Gastrocnemius medialis (tissue), 4 donors: ENCODE measurements around the gene ICAM4. TPM values are rescaled to one million over a fixed set of nuclear protein-coding genes. Genes with fewer than 3 reads are reported as not detected.
"Not testable (repeated sequence)": the region's sequence is repeated elsewhere in the genome, so short reads cannot be mapped to it uniquely, and the experiment has no call there.

Experiments
- ATAC-seq, 2 donors: fragments of 150-250 bp; one replicate each; pipeline ENCODE4 v1.9.1; 2016
- DNase-seq, 2 donors: peaks; one replicate each; pipeline ENCODE4 v3.0.0-alpha.2; 2019
- H3K27ac ChIP-seq, 4 donors: fragments of 200-600 bp; sonication (generic); 1 replicate in 1 of 4; 2 replicates in 3 of 4; pipeline ENCODE4 v1.5.1; 2016 to 2018; ENCODE audit warnings: mild to moderate bottlenecking in 2 of 4, moderate library complexity in 1 of 4
- H3K27me3 ChIP-seq, 3 donors: fragments of 200-600 bp; sonication (generic) in 2 of 3; 1 replicate in 1 of 3; 2 replicates in 2 of 3; pipeline versions ENCODE4 v1.5.1 to v1.6.0; 2016 to 2019; ENCODE audit warnings: mild to moderate bottlenecking in 1 of 3, moderate library complexity in 1 of 3
- H3K36me3 ChIP-seq, 2 donors: fragments of 200-600 bp; sonication (generic) in 1 of 2; one replicate each; pipeline ENCODE4 v1.5.1; 2017 to 2018
- H3K4me1 ChIP-seq, 2 donors: fragments of 200-600 bp; sonication (generic) in 1 of 2; one replicate each; pipeline ENCODE4 v1.5.1; 2016 to 2017; ENCODE audit warnings: mild to moderate bottlenecking in 2 of 2
- H3K4me3 ChIP-seq, 4 donors: fragments of 200-600 bp; sonication (generic) in 3 of 4; 1 replicate in 1 of 4; 2 replicates in 3 of 4; pipeline ENCODE4 v1.5.1; 2016 to 2019; ENCODE audit warnings: mild to moderate bottlenecking in 2 of 4
- H3K9me3 ChIP-seq, 3 donors: fragments of 200-600 bp; sonication (generic) in 2 of 3; 1 replicate in 1 of 3; 2 replicates in 2 of 3; pipeline ENCODE4 v1.5.1; 2016 to 2019
- POLR2A ChIP-seq, 2 donors: fragments of 450-650 bp; IDR thresholded peaks; one replicate each; pipeline ENCODE4 v1.6.1; 2017; ENCODE audit warnings: antibody characterized with exemption in 2 of 2, mild to moderate bottlenecking in 2 of 2, moderate library complexity in 2 of 2
- in situ Hi-C, 4 donors: fragments of 200-750 bp; cut with MboI; loops; one replicate each; pipeline versions ENCODE4 v1.15.0 to v1.8.0; 2017; ENCODE audit warnings: low sequenced_read_pairs in 4 of 4
- intact Hi-C: fragments of 100-400 bp; cut with DNase I; formaldehyde crosslinking; loops from one replicate; pipeline ENCODE4 v1.15.1; 2023; ENCODE audit warnings: low total_unique reads
- total RNA-seq, 4 donors: library from RNA; depleted of rRNA; stranded (reverse); fragments of >200 nt; gene quantifications; one replicate each; pipeline versions ENCODE4 v1.1.0 to v1.2.3, GENCODE V29; 2016
- TF ChIP-seq, protein P1 (sequence below), 5 experiments: fragments of 450-650 bp in 3 of 5; fragments of 200-600 bp in 2 of 5; sonication (generic) in 2 of 5; IDR thresholded peaks in 4 of 5; conservative IDR thresholded peaks in 1 of 5; 1 replicate in 4 of 5; 2 replicates in 1 of 5; pipeline ENCODE4 v1.5.1; 2016 to 2019; ENCODE audit warnings: antibody characterized with exemption in 5 of 5, mild to moderate bottlenecking in 3 of 5, moderate library complexity in 3 of 5

ICAM4 gene
- total RNA-seq, 4 donors from 2014 or later, result not detected

DNA sequence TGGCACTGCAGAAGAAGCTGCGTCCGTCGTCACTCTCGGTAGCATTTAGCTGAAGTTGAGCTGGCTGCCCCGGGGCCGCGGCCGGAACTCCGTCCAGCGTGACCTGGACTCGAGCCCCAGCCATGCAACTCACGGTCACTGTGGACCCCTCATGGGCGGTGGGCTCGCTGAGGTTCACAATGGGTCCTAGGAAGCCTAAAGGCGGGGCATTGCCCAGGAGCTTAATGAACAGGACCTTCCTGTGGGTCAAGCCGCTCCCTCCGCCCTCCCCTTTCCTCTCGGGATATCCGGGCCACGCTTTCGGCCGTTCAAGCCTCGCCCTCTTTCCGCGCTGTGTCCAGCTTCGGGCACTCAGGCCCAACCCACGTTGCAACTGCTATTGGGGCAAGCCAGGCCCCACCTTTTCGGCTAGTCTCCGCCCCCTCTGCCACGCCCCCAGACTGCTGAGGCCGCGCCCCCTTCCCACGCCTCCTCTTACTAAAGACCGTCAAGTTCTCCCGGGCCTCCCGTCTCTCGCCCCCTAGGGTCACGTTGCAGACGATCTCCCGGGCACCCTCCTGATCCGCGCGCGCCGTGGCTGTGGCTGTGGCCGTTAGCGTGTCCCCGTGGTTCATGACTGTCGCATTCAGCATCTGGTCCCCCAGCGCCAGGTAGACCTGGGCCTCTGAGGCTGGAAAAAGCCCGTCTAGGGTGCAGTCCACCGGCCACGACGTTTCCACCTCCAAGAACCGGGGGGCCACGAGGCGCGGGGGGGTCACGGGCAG lies 48.0 kb downstream of the ICAM4 start:
- Histone ChIP-seq H3K36me3 (peaks cover 0 to 9% of the 10 kb centered on the region in 2 donors), H3K4me3 (peak overlapping the region; percentile 69 to 96 (median 88)), H3K4me1 (peaks cover 18 to 23% of the 10 kb centered on the region in 2 donors), H3K27ac (peak overlapping the region; percentile 90 to 98 (median 95)), H3K9me3 (no peaks in the 10 kb centered on the region), H3K27me3 (no peaks in the 10 kb centered on the region)
- TF ChIP-seq, protein P1, sequence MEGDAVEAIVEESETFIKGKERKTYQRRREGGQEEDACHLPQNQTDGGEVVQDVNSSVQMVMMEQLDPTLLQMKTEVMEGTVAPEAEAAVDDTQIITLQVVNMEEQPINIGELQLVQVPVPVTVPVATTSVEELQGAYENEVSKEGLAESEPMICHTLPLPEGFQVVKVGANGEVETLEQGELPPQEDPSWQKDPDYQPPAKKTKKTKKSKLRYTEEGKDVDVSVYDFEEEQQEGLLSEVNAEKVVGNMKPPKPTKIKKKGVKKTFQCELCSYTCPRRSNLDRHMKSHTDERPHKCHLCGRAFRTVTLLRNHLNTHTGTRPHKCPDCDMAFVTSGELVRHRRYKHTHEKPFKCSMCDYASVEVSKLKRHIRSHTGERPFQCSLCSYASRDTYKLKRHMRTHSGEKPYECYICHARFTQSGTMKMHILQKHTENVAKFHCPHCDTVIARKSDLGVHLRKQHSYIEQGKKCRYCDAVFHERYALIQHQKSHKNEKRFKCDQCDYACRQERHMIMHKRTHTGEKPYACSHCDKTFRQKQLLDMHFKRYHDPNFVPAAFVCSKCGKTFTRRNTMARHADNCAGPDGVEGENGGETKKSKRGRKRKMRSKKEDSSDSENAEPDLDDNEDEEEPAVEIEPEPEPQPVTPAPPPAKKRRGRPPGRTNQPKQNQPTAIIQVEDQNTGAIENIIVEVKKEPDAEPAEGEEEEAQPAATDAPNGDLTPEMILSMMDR (IDR thresholded peaks at IDR 0.05 in 4 of 5, conservative IDR thresholded peaks at IDR 0.05 in 1 of 5), result peak in 1 of 5 experiments; percentile 19
- peak; percentile 65 for TF ChIP-seq POLR2A (IDR thresholded peaks at IDR 0.05)
- intact Hi-C loops, result loop anchor here (5.0 to 10.0 kb wide), 3 partner anchors 62 to 500 kb away; partner anchors contain the start of genes EIF3G, ICAM1, P2RY11 and PIN1
- DNase-seq, result peak; percentile 93 to 94
- ATAC-seq, result peak; percentile 83 to 87
- in situ Hi-C loops, result no loop called here

DNA sequence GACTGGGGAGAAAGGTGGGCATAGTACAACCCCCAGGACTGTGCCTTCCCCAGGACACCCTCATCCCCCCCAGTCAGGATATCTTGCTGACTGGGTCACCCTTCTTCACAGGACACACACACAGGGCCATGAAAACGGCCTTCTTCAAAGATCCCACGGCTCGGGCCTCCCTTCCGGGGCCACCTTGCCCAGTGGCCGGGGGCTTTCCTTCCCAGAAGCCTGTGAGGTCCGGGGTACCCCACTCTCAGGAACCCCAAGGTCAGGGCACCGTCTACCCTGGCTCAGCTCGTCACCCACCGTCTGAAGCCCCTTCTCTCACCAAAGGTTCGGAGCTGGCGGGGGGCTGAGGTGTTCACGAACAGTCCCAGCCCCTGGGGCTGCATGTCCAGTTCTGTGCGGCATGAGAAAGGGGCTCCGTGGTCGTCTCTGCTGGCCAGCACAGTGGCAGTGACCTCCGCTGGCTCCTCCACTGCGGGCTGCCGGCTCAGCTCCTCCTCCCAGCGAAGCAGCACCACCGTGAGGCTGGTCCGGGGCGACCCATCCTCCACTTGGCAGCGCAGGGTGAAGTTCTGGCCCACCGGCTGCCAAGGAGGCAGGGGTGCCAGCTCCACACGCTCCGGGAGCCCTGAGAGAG lies 48.7 kb downstream of the ICAM4 start:
- no peaks in the 10 kb centered on the region for H3K27me3 ChIP-seq
- H3K4me3 ChIP-seq, result peak overlapping the region; percentile 69 to 96 (median 88)
- TF ChIP-seq, protein P1 (IDR thresholded peaks at IDR 0.05 in 4 of 5, conservative IDR thresholded peaks at IDR 0.05 in 1 of 5), result no peak
- no peak for TF ChIP-seq POLR2A (IDR thresholded peaks at IDR 0.05)
- H3K4me1 ChIP-seq, result peaks cover 18 to 23% of the 10 kb centered on the region in 2 donors
- H3K9me3 ChIP-seq, result no peaks in the 10 kb centered on the region
- intact Hi-C loops (loop anchor here (10.0 kb wide), 2 partner anchors 221 to 501 kb away; partner anchors contain the start of genes EIF3G, P2RY11 and PIN1), in situ Hi-C loops (no loop called here)
- ATAC-seq (no peak), DNase-seq (no peak)
- peaks cover 0 to 2% of the 10 kb centered on the region in 2 donors for H3K36me3 ChIP-seq
- H3K27ac ChIP-seq, result peak overlapping the region; percentile 90 to 98 (median 95)

DNA sequence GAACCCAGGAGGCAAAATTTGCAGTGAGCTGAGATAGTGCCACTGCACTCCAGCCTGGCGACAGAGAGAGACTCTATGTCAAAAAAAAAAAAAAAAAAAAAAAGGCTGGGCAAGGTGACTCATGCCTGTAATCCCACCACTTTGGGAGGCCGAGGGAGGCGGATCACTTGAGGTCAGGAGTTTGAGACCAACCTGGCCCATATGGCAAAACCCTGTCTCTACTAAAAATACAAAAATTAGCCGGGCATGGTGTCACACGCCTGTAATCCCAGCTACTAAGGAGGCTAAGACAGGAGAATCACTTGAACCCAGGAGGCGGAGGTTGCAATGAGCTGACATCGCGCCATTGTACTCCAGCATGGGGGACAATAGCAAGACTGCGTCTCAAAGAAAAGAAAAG lies 50.0 kb downstream of the ICAM4 start:
- H3K4me3 ChIP-seq, H3K27me3 ChIP-seq, H3K9me3 ChIP-seq, in situ Hi-C loops, ATAC-seq, H3K27ac ChIP-seq, H3K36me3 ChIP-seq, DNase-seq: not testable (repeated sequence)
- intact Hi-C loops, result loop anchor here (10.0 kb wide), 2 partner anchors 222 to 502 kb away; partner anchors contain the start of genes EIF3G, P2RY11 and PIN1
- peaks cover 18 to 22% of the 10 kb centered on the region in 2 donors for H3K4me1 ChIP-seq

Other genes with a start within 250 kb of the ICAM4 start
- 10 to 100 TPM in 1 of 4 donors, 1 to 10 TPM in 3; 2.2 to 11.2 (median 2.8) TPM for gene SHFL, start 200.6 kb upstream of the ICAM4 start, total RNA-seq
- gene ANGPTL6, start 184.3 kb upstream of the ICAM4 start, total RNA-seq, result 1 to 10 TPM in 1 of 4 donors, not detected in 3; 4.0 TPM
- gene PPAN, start 180.6 kb upstream of the ICAM4 start, total RNA-seq, result 10 to 100 TPM; 30.5 to 42.3 (median 36.7) TPM
- 1 to 10 TPM in 3 of 4 donors, not detected in 1; 2.4 to 4.3 (median 3.9) TPM for gene P2RY11, start 175.3 kb upstream of the ICAM4 start, total RNA-seq
- 100 to 1,000 TPM; 321 to 516 (median 354) TPM for gene EIF3G, start 167.1 kb upstream of the ICAM4 start, total RNA-seq
- 10 to 100 TPM; 11.5 to 43.0 (median 17.7) TPM for gene DNMT1, start 92.0 kb upstream of the ICAM4 start, total RNA-seq
- gene S1PR2, start 55.6 kb upstream of the ICAM4 start, total RNA-seq, result 1 to 10 TPM in 2 of 4 donors, under 1 TPM in 2; 0.56 to 2.2 (median 1.1) TPM
- 100 to 1,000 TPM in 1 of 4 donors, 10 to 100 TPM in 3; 68.3 to 112 (median 84.4) TPM for gene MRPL4, start 34.7 kb upstream of the ICAM4 start, total RNA-seq
- gene ICAM1, start 15.8 kb upstream of the ICAM4 start, total RNA-seq, result 10 to 100 TPM in 1 of 4 donors, 1 to 10 TPM in 3; 5.0 to 10.5 (median 7.7) TPM
- gene ICAM5, start 3.0 kb downstream of the ICAM4 start, total RNA-seq, result not detected
- gene ZGLP1, start 22.9 kb downstream of the ICAM4 start, total RNA-seq, result 1 to 10 TPM in 1 of 4 donors, under 1 TPM in 1, not detected in 2; 0.80 to 3.1 TPM
- 10 to 100 TPM in 3 of 4 donors, 1 to 10 TPM in 1; 9.1 to 32.0 (median 21.9) TPM for gene FDX2, start 29.1 kb downstream of the ICAM4 start, total RNA-seq
- 10 to 100 TPM; 10.0 to 15.9 (median 11.8) TPM for gene RAVER1, start 46.6 kb downstream of the ICAM4 start, total RNA-seq
- 1 to 10 TPM; 2.0 to 5.0 (median 3.2) TPM for gene ICAM3, start 52.7 kb downstream of the ICAM4 start, total RNA-seq
- 10 to 100 TPM; 32.6 to 58.5 (median 50.9) TPM for gene TYK2, start 93.6 kb downstream of the ICAM4 start, total RNA-seq
- gene CDC37, start 116.6 kb downstream of the ICAM4 start, total RNA-seq, result 100 to 1,000 TPM; 133 to 189 (median 163) TPM
- gene PDE4A, start 133.6 kb downstream of the ICAM4 start, total RNA-seq, result 10 to 100 TPM in 1 of 4 donors, 1 to 10 TPM in 3; 6.4 to 10.1 (median 8.4) TPM
- gene KEAP1, start 216.4 kb downstream of the ICAM4 start, total RNA-seq, result 100 to 1,000 TPM; 189 to 336 (median 228) TPM
- not detected for gene S1PR5, start 230.5 kb downstream of the ICAM4 start, total RNA-seq